Activated naive CD4-positive, alpha-beta T cell treated with anti-CD3 and anti-CD28 coated beads for 36 hours (primary cell): Measurements from ENCODE around the gene IFI6. TPM values are rescaled to one million over a fixed set of nuclear protein-coding genes. Genes with fewer than 3 reads are reported as not detected.

ENCODE experiments used
- CTCF ChIA-PET: fragments of 350-600 bp; sonication (Branson Sonifier 250); formaldehyde crosslinking; loops from one replicate; lab custom pipeline; 2021; ENCODE audit warnings: antibody characterized with exemption; lab: Charles Lee
- DNase-seq: peaks from one replicate; pipeline ENCODE4 v3.0.0-alpha.2; 2020
- H3K27ac Mint-ChIP-seq: one replicate; pipeline ENCODE4 v1.8.0; 2021; ENCODE audit warnings: mild to moderate bottlenecking, mixed read lengths
- H3K27me3 Mint-ChIP-seq: one replicate; pipeline ENCODE4 v1.8.0; 2021; ENCODE audit warnings: low read depth, mixed read lengths
- H3K36me3 Mint-ChIP-seq: one replicate; pipeline ENCODE4 v1.8.0; 2021; ENCODE audit warnings: low read depth, mixed read lengths
- H3K4me1 Mint-ChIP-seq: one replicate; pipeline ENCODE4 v1.8.0; 2021; ENCODE audit warnings: low read depth, mixed read lengths
- H3K4me3 Mint-ChIP-seq: one replicate; pipeline ENCODE4 v1.8.0; 2021; ENCODE audit warnings: mild to moderate bottlenecking, moderate library complexity, mixed read lengths
- H3K9me3 Mint-ChIP-seq: one replicate; pipeline ENCODE4 v1.8.0; 2021; ENCODE audit warnings: mixed read lengths
- intact Hi-C: fragments of 100-400 bp; cut with micrococcal nuclease; formaldehyde crosslinking; loops from one replicate; pipeline ENCODE4 v1.15.1; 2023
- total RNA-seq, 2 experiments: library from RNA; stranded (reverse); gene quantifications; one replicate each; pipeline ENCODE4 v1.2.3, GENCODE V29; 2021

Gene IFI6
- total RNA-seq, 2 experiments from 2014 or later = 115 to 125 TPM

DNA sequence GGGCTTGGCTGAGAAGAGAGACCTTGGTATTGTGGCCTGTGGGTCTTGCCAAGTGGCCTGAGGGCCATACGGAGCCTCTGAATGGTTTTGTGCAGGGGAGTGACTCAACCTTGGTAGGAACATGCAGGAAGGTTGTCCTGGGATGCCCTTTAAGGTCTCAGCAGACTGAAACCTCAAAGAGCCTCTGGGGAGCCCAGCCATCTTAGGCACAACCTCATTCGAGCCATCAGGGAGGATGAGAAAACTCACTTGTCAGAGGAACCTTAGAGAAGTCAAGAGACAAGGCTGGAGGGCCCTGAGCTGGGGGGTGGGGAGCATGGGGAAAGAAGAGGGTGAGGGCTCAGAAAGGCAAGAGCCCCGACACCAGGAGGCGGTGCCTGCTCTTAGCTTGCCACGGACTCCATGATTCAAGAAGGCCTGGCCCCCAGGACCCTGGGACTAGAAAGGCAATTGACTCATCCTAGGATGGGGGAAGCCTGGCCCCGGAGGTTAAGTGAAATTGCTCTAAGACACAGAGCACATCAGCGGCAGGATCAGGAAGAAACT lies 13.0 kb downstream of the IFI6 start:
- intact Hi-C loops = loop anchor here (1.0 kb wide), 1 partner anchor 27 kb away; no protein-coding TSS in a partner anchor
- peak overlapping the region; percentile 84 for H3K4me3 Mint-ChIP-seq
- no peaks in the 10 kb centered on the region for H3K27me3 Mint-ChIP-seq
- H3K4me1 Mint-ChIP-seq = peaks cover 44% of the 10 kb centered on the region
- H3K27ac Mint-ChIP-seq = peak overlapping the region; percentile 85
- no peaks in the 10 kb centered on the region for H3K9me3 Mint-ChIP-seq
- CTCF ChIA-PET = interaction anchor here (1.0 to 1.4 kb wide), 4 partner anchors 16 to 52 kb away, joined by 3 to 4 read pairs (median 3); no protein-coding TSS in a partner anchor
- no peaks in the 10 kb centered on the region for H3K36me3 Mint-ChIP-seq
- DNase-seq = peak; percentile 69

DNA sequence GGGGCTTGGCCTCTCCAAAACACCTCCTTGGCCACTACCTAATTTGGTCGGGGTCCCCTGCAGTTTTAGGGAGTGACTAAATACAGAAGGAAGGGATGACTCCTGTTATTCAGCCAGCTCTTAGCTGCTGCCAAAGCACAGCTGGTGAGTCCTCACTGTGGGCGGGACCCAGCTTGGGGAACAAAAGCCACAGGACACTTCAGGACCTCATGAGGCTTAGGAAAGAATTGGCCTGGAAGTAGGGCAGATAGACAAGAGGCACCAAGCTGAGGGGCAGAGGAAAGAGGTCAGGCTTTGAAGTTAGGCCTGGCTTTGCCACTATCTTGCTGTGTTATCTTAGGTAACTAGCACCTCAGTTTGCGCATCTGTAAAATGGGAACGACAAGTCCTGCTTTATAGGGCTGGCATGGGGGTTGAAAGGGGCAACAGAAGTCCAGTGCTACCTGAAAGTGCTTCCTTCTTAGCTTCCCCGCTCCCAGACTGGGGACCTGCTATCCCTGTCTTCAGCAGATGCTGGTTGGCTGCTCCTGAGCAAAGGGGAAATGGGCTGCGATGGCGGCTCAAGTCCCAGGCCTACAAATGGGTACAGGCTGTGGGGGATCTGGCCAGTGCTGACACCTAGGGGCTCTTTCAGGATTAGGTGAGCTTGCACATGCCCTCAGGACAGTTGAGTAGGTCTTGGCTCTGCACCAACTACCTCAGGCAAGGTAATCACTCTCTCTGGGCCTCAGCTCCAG lies 15.7 kb downstream of the IFI6 start:
- peaks cover 25% of the 10 kb centered on the region for H3K4me1 Mint-ChIP-seq
- no peaks in the 10 kb centered on the region for H3K27me3 Mint-ChIP-seq
- H3K4me3 Mint-ChIP-seq = no peak overlapping the region
- no peaks in the 10 kb centered on the region for H3K9me3 Mint-ChIP-seq
- no peaks in the 10 kb centered on the region for H3K36me3 Mint-ChIP-seq
- DNase-seq = no peak
- H3K27ac Mint-ChIP-seq = no peak overlapping the region
- CTCF ChIA-PET = interaction anchor here (0.8 to 2.0 kb wide), 5 partner anchors 12 to 48 kb away, joined by 3 to 6 read pairs (median 4); no protein-coding TSS in a partner anchor
- intact Hi-C loops = no loop called here

DNA sequence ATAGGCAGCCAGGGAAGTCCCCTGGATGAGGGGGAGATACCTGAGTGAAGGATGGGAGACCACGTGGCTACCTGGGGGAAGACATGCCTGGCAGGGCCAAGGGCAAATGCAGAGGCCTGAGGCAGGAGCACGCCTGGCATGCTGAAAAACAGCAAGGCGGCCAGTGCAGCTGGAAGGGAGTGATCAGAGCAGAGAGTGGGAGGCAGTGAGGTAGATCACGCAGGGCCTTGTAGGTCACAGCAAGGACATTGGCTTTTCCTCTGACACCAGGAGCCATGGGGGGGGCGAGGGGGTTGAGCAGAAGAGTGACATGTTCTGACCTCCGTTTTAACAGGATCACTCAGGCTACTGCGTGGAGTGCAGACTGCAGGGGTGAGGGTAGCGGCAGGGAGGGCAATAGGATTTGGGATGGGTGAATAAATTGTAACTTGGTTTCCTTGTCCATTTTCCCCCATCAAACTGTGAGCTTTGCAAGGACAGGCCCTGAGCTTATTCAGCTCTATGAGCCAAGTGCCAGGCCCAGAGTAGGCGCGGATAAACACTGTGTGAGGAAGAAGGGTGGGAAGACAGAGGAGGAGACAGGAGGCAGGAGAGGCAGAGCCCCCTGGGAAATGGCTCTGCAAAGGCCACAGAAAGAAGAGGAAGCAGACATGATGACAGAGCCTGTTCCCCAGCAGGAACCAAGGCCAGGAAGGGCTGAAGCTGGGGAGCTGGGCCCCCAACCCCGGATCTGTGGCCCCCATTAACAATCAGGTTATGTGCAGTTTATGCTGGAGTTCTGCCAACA lies 16.6 kb downstream of the IFI6 start:
- CTCF ChIA-PET = interaction anchor here (2.0 kb wide), 1 partner anchor 11 kb away, joined by 6 read pairs; no protein-coding TSS in a partner anchor
- Mint-ChIP-seq H3K4me3 (no peak overlapping the region), H3K9me3 (no peaks in the 10 kb centered on the region), H3K4me1 (peaks cover 23% of the 10 kb centered on the region), H3K27ac (no peak overlapping the region), H3K36me3 (no peaks in the 10 kb centered on the region), H3K27me3 (no peaks in the 10 kb centered on the region)
- intact Hi-C loops = no loop called here
- DNase-seq = no peak

DNA sequence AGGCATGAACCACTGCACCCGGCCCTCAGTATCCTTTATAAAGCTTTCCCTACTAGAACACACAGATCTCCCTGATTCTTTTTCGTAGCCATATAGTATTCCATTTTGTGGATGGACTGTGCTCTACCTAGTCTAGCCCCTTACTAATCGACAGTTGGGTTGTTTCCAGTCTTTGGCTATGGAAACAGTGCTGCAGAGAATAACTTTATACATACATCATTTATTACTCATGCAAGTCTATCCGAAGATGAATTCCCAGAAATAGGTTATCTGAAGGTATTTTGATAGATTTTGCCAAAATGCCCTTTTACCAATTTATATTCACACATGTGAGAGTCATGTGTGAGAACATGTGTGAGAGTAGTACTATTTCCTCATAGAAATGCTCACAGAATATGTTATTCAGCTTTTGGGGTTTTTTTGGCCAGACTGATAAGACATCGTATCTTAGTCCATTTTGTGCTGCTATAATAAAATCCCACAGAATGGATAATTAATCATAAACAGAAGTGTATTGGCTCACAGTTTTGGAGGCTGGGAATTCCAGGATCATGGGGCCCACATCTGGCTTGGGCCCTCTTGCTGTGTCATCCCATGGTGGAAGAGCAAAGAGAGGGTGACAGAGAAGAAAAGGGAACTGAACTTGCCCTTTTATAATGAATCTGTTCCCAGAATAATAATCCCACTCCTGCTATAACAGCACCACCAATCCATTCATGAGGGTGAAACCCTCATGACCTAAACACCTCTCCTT lies 19.7 kb downstream of the IFI6 start:
- Mint-ChIP-seq H3K27me3 (no peaks in the 10 kb centered on the region), H3K4me3 (no peak overlapping the region), H3K27ac (no peak overlapping the region), H3K4me1 (peaks cover 12% of the 10 kb centered on the region), H3K36me3 (no peaks in the 10 kb centered on the region), H3K9me3 (no peaks in the 10 kb centered on the region)
- intact Hi-C loops = no loop called here
- CTCF ChIA-PET = interaction anchor here (0.9 to 1.0 kb wide), 3 partner anchors 9 to 46 kb away, joined by 3 to 4 read pairs (median 3); no protein-coding TSS in a partner anchor
- no peak for DNase-seq

DNA sequence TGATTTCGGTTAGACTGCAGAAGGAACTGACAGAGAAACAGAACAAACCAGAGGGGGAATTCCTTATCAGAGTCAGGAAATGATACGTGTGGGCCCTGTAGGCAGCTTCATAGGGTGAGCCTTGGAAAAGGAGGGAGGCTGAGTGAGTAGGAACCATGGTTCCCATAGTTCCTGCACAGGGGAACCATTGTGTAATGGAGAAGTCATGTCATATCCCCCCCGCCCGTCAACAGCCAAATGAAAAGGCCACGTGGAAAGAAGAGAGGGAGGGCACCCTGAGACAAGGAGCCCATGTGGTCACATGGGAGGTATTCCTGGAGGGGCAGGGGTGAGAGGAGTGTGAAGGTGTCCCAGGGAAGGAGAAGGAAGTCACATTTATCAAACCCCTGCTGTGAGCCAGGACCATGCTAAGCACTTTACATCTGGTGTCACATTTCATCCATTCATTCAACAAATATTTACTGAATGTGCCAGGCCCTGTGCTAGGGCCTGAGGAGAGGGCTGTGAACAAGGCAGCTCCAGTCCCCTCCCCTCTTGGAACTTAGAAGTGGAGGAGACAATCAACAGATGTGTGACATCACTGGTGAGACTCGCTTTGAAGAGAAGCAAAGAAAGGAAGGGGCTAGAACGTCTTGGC lies 21.3 kb downstream of the IFI6 start:
- CTCF ChIA-PET = interaction anchor here (1.2 to 2.7 kb wide), 5 partner anchors 10 to 44 kb away, joined by 5 to 31 read pairs (median 6); no protein-coding TSS in a partner anchor
- intact Hi-C loops = no loop called here
- H3K27me3 Mint-ChIP-seq = no peaks in the 10 kb centered on the region
- no peaks in the 10 kb centered on the region for H3K9me3 Mint-ChIP-seq
- no peak overlapping the region for H3K27ac Mint-ChIP-seq
- no peaks in the 10 kb centered on the region for H3K36me3 Mint-ChIP-seq
- peak; percentile 31 for DNase-seq
- peaks cover 12% of the 10 kb centered on the region for H3K4me1 Mint-ChIP-seq
- no peak overlapping the region for H3K4me3 Mint-ChIP-seq

DNA sequence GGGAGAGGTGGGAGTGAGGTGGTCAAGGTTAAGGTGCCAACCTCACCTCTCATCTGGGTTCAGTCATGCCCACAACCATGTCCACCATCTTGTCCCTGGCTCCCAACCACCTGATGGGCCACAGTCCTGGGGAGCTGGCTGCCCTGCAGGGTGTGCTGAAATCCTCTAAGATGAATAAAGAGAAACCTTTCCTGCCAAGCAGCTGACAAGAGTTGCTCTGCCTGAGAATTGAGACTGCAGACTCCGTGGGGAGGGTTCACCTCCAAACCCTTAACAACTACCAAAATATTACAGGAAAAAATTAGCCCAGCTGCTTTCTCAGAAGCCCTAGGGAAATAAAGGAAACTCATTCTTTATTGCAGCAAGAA lies 21.8 kb downstream of the IFI6 start:
- intact Hi-C loops = no loop called here
- Mint-ChIP-seq H3K4me1 (peaks cover 12% of the 10 kb centered on the region), H3K27ac (no peak overlapping the region), H3K4me3 (no peak overlapping the region), H3K9me3 (no peaks in the 10 kb centered on the region), H3K36me3 (no peaks in the 10 kb centered on the region), H3K27me3 (no peaks in the 10 kb centered on the region)
- no peak for DNase-seq
- CTCF ChIA-PET = interaction anchor here (0.7 to 2.7 kb wide), 6 partner anchors 9 to 44 kb away, joined by 4 to 31 read pairs (median 6); no protein-coding TSS in a partner anchor

DNA sequence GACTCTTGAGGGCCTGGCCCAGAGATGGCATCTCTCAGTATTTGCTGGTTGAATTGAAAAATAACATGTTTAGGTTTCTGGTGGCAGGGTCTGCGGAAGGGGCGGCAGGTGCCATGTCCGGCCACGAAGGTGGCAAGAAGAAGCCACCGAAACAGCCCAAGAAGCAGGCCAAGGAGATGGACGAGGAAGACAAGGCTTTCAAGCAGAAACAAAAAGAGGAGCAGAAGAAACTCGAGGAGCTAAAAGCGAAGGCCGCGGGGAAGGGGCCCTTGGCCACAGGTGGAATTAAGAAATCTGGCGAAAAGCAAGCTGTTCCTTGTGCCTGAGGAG lies 22.7 kb downstream of the IFI6 start:
- CTCF ChIA-PET = interaction anchor here (0.6 to 2.7 kb wide), 4 partner anchors 8 to 270 kb away, joined by 3 to 31 read pairs (median 4); no protein-coding TSS in a partner anchor
- peaks cover 13% of the 10 kb centered on the region for H3K4me1 Mint-ChIP-seq
- DNase-seq = no peak
- no peaks in the 10 kb centered on the region for H3K9me3 Mint-ChIP-seq
- H3K4me3 Mint-ChIP-seq = no peak overlapping the region
- H3K27ac Mint-ChIP-seq = no peak overlapping the region
- H3K36me3 Mint-ChIP-seq = no peaks in the 10 kb centered on the region
- intact Hi-C loops = no loop called here
- H3K27me3 Mint-ChIP-seq = no peaks in the 10 kb centered on the region

DNA sequence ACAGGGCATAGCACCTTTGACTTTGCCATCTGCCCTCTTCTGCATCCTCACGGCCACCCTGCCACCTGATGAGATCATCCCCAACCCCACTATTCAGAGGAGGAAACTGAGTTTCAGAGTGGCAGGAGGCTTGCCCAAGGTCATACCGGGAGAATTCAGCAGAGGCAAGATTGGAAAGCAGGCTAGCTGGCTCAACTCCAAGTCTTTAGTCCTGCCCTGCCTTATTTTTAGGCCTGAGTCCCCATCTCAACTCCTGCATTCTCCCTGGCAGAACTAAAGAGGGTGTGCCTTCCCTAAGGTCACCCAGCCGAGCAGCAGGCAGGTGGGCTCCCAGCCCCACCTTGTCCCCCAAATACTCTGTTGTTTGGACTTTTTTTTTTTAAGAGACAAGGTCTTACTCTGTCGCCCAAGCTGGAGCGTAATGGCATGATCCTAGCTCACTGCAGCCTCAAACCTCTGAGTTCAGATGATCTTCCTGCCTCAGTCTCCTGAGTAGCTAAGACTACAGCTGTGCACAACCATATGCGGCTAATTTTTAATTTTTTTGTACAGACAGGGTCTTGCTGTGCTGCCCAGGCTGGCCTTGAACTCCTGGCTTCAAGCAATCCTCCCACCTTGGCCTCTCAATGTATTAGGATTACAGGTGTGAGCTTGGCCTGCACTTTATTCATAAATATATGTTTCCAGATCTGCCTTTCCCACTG lies 23.2 kb downstream of the IFI6 start:
- DNase-seq = no peak
- intact Hi-C loops = no loop called here
- Mint-ChIP-seq H3K4me1 (peaks cover 19% of the 10 kb centered on the region), H3K27ac (no peak overlapping the region), H3K4me3 (no peak overlapping the region), H3K36me3 (no peaks in the 10 kb centered on the region), H3K9me3 (no peaks in the 10 kb centered on the region), H3K27me3 (no peaks in the 10 kb centered on the region)
- CTCF ChIA-PET = interaction anchor here (0.6 to 2.7 kb wide), 3 partner anchors 13 to 271 kb away, joined by 3 to 31 read pairs (median 4); no protein-coding TSS in a partner anchor

DNA sequence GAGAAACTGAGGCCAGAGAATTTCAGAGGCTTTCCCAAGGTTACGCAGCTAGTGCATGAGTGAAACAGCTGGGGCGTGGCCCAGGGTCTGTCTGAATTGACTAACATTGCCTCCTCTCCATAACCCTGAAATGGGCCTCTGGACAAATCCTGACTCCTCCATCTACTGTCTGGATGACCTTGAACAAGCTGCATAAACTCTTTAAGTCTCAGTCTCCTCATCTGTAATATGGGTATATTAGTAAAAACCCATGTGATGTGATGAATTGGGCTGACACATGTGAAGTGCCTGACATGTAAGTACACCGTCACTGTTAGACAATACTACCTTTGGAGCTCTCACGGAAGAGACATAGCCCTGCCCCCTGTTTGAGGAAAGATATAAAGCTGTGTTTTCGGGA lies 24.7 kb downstream of the IFI6 start:
- H3K9me3 Mint-ChIP-seq = no peaks in the 10 kb centered on the region
- H3K27me3 Mint-ChIP-seq = no peaks in the 10 kb centered on the region
- no peak overlapping the region for H3K27ac Mint-ChIP-seq
- CTCF ChIA-PET = interaction anchor here (1.1 to 2.1 kb wide), 2 partner anchors 15 to 22 kb away, joined by 4 to 6 read pairs; no protein-coding TSS in a partner anchor
- H3K4me1 Mint-ChIP-seq = peaks cover 24% of the 10 kb centered on the region
- H3K4me3 Mint-ChIP-seq = no peak overlapping the region
- no peak for DNase-seq
- no peaks in the 10 kb centered on the region for H3K36me3 Mint-ChIP-seq
- intact Hi-C loops = no loop called here

DNA sequence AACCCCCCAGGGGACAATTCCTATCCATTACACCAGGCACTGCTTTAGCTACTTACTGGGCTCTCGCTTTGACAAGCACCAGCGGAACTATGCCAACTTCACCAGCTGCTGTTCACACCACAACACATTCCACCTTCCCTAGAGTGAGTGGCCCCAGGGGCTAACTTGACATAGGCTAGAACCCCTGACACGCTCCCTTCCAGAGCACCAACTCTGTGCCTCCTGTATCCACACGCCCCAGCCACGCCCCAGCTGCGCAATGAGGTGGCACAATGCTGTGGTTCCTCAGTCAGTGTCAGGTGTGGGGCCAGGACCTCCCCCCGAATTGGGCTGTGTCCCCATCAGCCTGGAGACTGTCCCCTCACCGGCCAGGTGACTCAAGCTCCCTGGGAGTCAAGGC lies 25.3 kb downstream of the IFI6 start:
- CTCF ChIA-PET = interaction anchor here (1.0 to 2.1 kb wide), 2 partner anchors 23 to 37 kb away, joined by 3 to 6 read pairs; no protein-coding TSS in a partner anchor
- intact Hi-C loops = no loop called here
- Mint-ChIP-seq H3K4me3 (no peak overlapping the region), H3K27ac (no peak overlapping the region), H3K27me3 (no peaks in the 10 kb centered on the region), H3K36me3 (no peaks in the 10 kb centered on the region), H3K4me1 (peaks cover 24% of the 10 kb centered on the region), H3K9me3 (no peaks in the 10 kb centered on the region)
- DNase-seq = no peak

DNA sequence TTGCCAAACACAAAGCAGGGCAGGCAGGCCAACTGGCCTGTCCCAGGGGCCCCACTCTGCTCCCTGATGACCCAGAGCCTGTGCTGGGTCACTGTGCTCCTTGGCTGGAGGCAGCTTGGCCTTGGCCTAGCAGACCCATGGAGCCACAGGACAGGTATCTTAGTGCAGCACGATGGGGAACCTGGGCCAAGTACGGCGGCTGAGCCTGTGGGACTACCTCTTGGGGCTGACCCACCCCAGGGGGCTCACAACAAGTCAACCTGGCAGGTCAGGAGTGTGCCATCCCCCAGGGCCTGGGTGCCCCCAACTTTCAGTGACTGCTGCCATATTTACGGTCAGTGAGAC lies 26.9 kb downstream of the IFI6 start:
- Mint-ChIP-seq H3K4me1 (peaks cover 14% of the 10 kb centered on the region), H3K27me3 (no peaks in the 10 kb centered on the region), H3K27ac (no peak overlapping the region), H3K9me3 (no peaks in the 10 kb centered on the region), H3K36me3 (no peaks in the 10 kb centered on the region), H3K4me3 (no peak overlapping the region)
- CTCF ChIA-PET = interaction anchor here (1.0 to 2.1 kb wide), 6 partner anchors 11 to 37 kb away, joined by 3 to 30 read pairs (median 8); no protein-coding TSS in a partner anchor
- DNase-seq = no peak
- intact Hi-C loops = no loop called here
